Measurements from ENCODE around the gene PICALM. TPM values are rescaled to one million over a fixed set of nuclear protein-coding genes. Genes with fewer than 3 reads are reported as not detected.

Gene PICALM
- total RNA-seq, 3 donors from 2014 or later = 96.2 to 105 (median 97.6) TPM

Other genes starting within 250 kb of the PICALM start
- gene CCDC83, start 213.7 kb downstream of the PICALM start, total RNA-seq = not detected
- gene EED, start 175.7 kb upstream of the PICALM start, total RNA-seq = 100 to 1,000 TPM; 171 to 197 (median 175) TPM
- 10 to 100 TPM; 38.5 to 43.4 (median 39.7) TPM for gene HIKESHI, start 233.2 kb upstream of the PICALM start, total RNA-seq